ENCODE results near the gene WIPF3.
A peak's percentile ranks its signal among the peaks of the same experiment; 100 is the strongest.

Gene WIPF3

GRCh38 chr7:29921404-29922010, 115.2 kb downstream of the WIPF3 start:
- DNase-seq (ENCODE audit: low read depth in 2 of 2): peak; percentile 76
- TF ChIP-seq CTCF (IDR thresholded peaks at IDR 0.05; ENCODE audit: low read depth, low read length): peak; percentile 90
- no peak overlapping the region for H3K4me3 ChIP-seq (replicated peaks in 1 of 2; ENCODE audit: low read depth in 2 of 2, low read length in 2 of 2)

GRCh38 chr7:29922921-29923700, 116.8 kb downstream of the WIPF3 start:
- no peak overlapping the region for H3K4me3 ChIP-seq (replicated peaks in 1 of 2; ENCODE audit: low read depth in 2 of 2, low read length in 2 of 2)
- DNase-seq (ENCODE audit: low read depth in 2 of 2): no peak
- TF ChIP-seq CTCF (IDR thresholded peaks at IDR 0.05; ENCODE audit: low read depth, low read length): no peak

GRCh38 chr7:29924006-29924405, 117.7 kb downstream of the WIPF3 start:
- DNase-seq (ENCODE audit: low read depth in 2 of 2): no peak
- H3K4me3 ChIP-seq (replicated peaks in 1 of 2; ENCODE audit: low read depth in 2 of 2, low read length in 2 of 2): no peak overlapping the region
- no peak for TF ChIP-seq CTCF (IDR thresholded peaks at IDR 0.05; ENCODE audit: low read depth, low read length)

GRCh38 chr7:29924684-29925083, 118.4 kb downstream of the WIPF3 start:
- no peak overlapping the region for H3K4me3 ChIP-seq (replicated peaks in 1 of 2; ENCODE audit: low read depth in 2 of 2, low read length in 2 of 2)
- no peak for TF ChIP-seq CTCF (IDR thresholded peaks at IDR 0.05; ENCODE audit: low read depth, low read length)
- no peak for DNase-seq (ENCODE audit: low read depth in 2 of 2)

GRCh38 chr7:29926216-29926615, 119.9 kb downstream of the WIPF3 start:
- no peak for TF ChIP-seq CTCF (IDR thresholded peaks at IDR 0.05; ENCODE audit: low read depth, low read length)
- no peak for DNase-seq (ENCODE audit: low read depth in 2 of 2)
- H3K4me3 ChIP-seq (replicated peaks in 1 of 2; ENCODE audit: low read depth in 2 of 2, low read length in 2 of 2): no peak overlapping the region

- no peak for DNase-seq (ENCODE audit: low read depth in 2 of 2)
- no peak overlapping the region for H3K4me3 ChIP-seq (replicated peaks in 1 of 2; ENCODE audit: low read depth in 2 of 2, low read length in 2 of 2)
- TF ChIP-seq CTCF (IDR thresholded peaks at IDR 0.05; ENCODE audit: low read depth, low read length): no peak
These were observed 120.4 kb downstream of the WIPF3 start for GRCh38 chr7:29926741-29927140.
